Activated naive CD8-positive, alpha-beta T cell treated with anti-CD3 and anti-CD28 coated beads, Interleukin-2, amount 10 ng/mL, durations not matched to agents 7 days and 5 days (primary cell): ENCODE measurements around the gene APBB2. TPM values are rescaled to one million over a fixed set of nuclear protein-coding genes. Genes with fewer than 3 reads are reported as not detected.

Experiments used
- ATAC-seq: fragments of 150-1000 bp; cut with Tn5 transposase; one replicate; pipeline ENCODE4 v1.10.0; 2021; ENCODE audit warnings: low read depth, moderate library complexity
- POLR2A ChIA-PET: fragments of 350-600 bp; sonication (Branson Sonifier 250); formaldehyde crosslinking; loops from one replicate; lab custom pipeline; 2021; ENCODE audit warnings: antibody characterized with exemption; lab: Charles Lee
- DNase-seq: peaks from one replicate; pipeline ENCODE4 v3.0.0; 2021
- H3K27ac Mint-ChIP-seq: one replicate; pipeline ENCODE4 v1.8.0; 2022; ENCODE audit warnings: mild to moderate bottlenecking, mixed read lengths
- H3K27me3 Mint-ChIP-seq: one replicate; pipeline ENCODE4 v1.8.0; 2022; ENCODE audit warnings: mild to moderate bottlenecking, moderate library complexity, mixed read lengths
- H3K36me3 Mint-ChIP-seq: one replicate; pipeline ENCODE4 v1.8.0; 2021; ENCODE audit warnings: mild to moderate bottlenecking, mixed read lengths
- H3K4me1 Mint-ChIP-seq: one replicate; pipeline ENCODE4 v1.8.0; 2021; ENCODE audit warnings: mixed read lengths
- H3K4me3 Mint-ChIP-seq: one replicate; pipeline ENCODE4 v1.8.0; 2022; ENCODE audit warnings: mild to moderate bottlenecking, moderate library complexity, mixed read lengths
- H3K9me3 Mint-ChIP-seq: one replicate; pipeline ENCODE4 v1.8.0; 2021; ENCODE audit warnings: mixed read lengths
- total RNA-seq, 2 experiments: library from RNA; stranded (reverse); gene quantifications; one replicate each; pipeline ENCODE4 v1.2.3, GENCODE V29; 2021

APBB2 gene
- total RNA-seq, 2 experiments from 2014 or later = 0.96 to 2.0 TPM

DNA sequence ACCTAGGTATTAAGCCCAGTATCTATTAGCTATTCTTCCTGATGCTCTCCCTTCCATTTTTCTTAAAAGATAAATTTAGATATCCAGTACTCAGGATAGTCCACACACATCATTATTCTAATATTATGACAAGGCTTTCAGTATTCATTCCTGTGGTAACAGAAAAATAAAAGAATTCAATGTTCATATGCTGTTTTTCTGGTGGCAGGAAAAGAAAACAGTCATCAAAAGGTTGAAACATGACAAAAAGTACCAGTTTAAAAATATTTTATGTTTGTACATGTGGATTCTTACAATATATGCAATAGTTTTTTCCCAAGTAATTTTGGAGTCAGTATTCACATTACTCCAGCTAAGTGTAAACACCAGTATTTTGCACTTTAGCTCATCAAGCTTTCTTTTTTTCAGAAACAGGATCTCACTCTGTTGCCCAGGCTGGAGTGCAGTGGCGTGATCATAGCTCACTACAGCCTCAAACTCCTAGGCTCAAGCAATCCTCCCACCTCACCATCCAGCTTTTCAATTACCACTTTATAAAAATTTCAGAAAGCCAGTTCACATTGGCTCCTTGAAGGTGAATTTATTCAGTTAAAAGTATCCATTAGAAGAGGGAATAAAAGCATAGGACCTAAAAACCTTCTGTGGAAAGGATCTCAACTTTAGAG is 2.3 kb downstream of the APBB2 start:
- DNase-seq (no peak), ATAC-seq (no peak)
- no peak overlapping the region for H3K4me3 Mint-ChIP-seq
- H3K36me3 Mint-ChIP-seq = no peaks in the 10 kb centered on the region
- POLR2A ChIA-PET = no interaction called here
- no peak overlapping the region for H3K27ac Mint-ChIP-seq
- peaks cover 41% of the 10 kb centered on the region for H3K27me3 Mint-ChIP-seq
- H3K9me3 Mint-ChIP-seq = no peaks in the 10 kb centered on the region
- peaks cover 27% of the 10 kb centered on the region for H3K4me1 Mint-ChIP-seq

DNA sequence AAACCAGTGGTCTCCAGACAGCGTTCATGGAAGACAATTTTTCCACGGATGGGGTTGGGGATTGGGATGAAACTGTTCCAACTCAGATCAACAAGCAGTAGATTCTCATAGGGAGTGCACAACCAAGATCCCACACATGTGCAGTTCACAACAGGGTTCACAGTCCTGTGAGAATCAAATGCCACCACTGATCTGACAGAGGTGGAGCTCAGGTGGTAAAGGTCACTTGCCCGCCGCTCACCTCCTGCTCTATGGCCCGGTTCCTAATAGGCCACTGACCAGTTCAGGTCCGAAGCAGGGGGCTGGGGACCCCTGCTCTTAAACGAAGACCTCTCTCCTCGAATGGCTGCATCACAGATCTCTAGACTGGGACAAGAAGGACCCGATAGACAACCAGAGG is 4.4 kb downstream of the APBB2 start:
- POLR2A ChIA-PET = no interaction called here
- ATAC-seq (no peak), DNase-seq (no peak)
- peaks cover 2% of the 10 kb centered on the region for H3K9me3 Mint-ChIP-seq
- H3K27me3 Mint-ChIP-seq = peaks cover 27% of the 10 kb centered on the region
- H3K27ac Mint-ChIP-seq = no peak overlapping the region
- H3K4me3 Mint-ChIP-seq = no peak overlapping the region
- H3K4me1 Mint-ChIP-seq = peaks cover 15% of the 10 kb centered on the region
- no peaks in the 10 kb centered on the region for H3K36me3 Mint-ChIP-seq

GRCh38 chr4:41209187-41209586 is 5.2 kb downstream of the APBB2 start:
- no peaks in the 10 kb centered on the region for H3K36me3 Mint-ChIP-seq
- no peak overlapping the region for H3K27ac Mint-ChIP-seq
- ATAC-seq (no peak), DNase-seq (no peak)
- peaks cover 2% of the 10 kb centered on the region for H3K9me3 Mint-ChIP-seq
- peaks cover 13% of the 10 kb centered on the region for H3K4me1 Mint-ChIP-seq
- POLR2A ChIA-PET = no interaction called here
- peaks cover 22% of the 10 kb centered on the region for H3K27me3 Mint-ChIP-seq
- H3K4me3 Mint-ChIP-seq = no peak overlapping the region

- H3K4me3 Mint-ChIP-seq = no peak overlapping the region
- peak overlapping the region; percentile 1 for H3K27ac Mint-ChIP-seq
- DNase-seq (no peak), ATAC-seq (no peak)
- H3K4me1 Mint-ChIP-seq = peaks cover 3% of the 10 kb centered on the region
- H3K36me3 Mint-ChIP-seq = no peaks in the 10 kb centered on the region
- peaks cover 2% of the 10 kb centered on the region for H3K9me3 Mint-ChIP-seq
- POLR2A ChIA-PET = interaction anchor here (0.7 kb wide), 1 partner anchor 27 kb away, joined by 5 read pairs; no protein-coding TSS in a partner anchor
- peaks cover 11% of the 10 kb centered on the region for H3K27me3 Mint-ChIP-seq
Observed at GRCh38 chr4:41207291-41207831, 7.0 kb downstream of the APBB2 start.

GRCh38 chr4:41205854-41206460 is 8.4 kb downstream of the APBB2 start:
- Mint-ChIP-seq H3K9me3 (peaks cover 2% of the 10 kb centered on the region), H3K27me3 (peaks cover 12% of the 10 kb centered on the region), H3K4me1 (peaks cover 3% of the 10 kb centered on the region), H3K36me3 (no peaks in the 10 kb centered on the region), H3K27ac (no peak overlapping the region), H3K4me3 (no peak overlapping the region)
- no peak for ATAC-seq
- no peak for DNase-seq
- POLR2A ChIA-PET = no interaction called here

- no peak overlapping the region for H3K27ac Mint-ChIP-seq
- H3K27me3 Mint-ChIP-seq = peaks cover 11% of the 10 kb centered on the region
- ATAC-seq = no peak
- peaks cover 2% of the 10 kb centered on the region for H3K9me3 Mint-ChIP-seq
- H3K4me1 Mint-ChIP-seq = peaks cover 3% of the 10 kb centered on the region
- H3K4me3 Mint-ChIP-seq = no peak overlapping the region
- POLR2A ChIA-PET = no interaction called here
- no peaks in the 10 kb centered on the region for H3K36me3 Mint-ChIP-seq
- DNase-seq = no peak
Observed at GRCh38 chr4:41205130-41205529, 9.2 kb downstream of the APBB2 start.

DNA sequence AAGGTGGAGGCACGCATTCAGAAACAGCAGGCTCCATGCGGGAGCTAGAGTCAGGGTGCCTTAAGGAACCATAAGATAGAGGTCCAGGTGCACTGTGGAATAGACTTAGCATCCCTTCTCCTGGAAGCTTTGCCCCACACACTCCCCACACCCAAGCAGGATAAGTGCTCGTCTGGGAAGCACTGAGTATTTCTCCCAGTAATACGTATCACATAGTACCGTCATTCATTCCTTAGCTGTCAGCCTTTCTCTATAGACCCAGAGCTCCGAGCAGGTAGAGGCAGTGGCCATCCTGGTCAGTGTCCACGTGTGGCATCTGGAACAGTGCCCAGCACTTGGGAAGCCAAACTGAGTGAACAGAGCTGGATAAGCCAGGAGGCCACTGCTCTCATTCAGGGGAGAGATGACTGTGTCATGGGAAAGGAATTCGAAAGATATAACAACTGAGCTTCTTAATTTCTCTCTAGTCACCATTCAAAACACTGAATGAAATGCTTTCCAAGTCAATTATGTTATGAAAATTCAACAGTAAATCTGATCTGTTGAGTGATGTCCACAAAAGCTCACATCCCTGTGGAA is 9.9 kb downstream of the APBB2 start:
- no peak for DNase-seq
- Mint-ChIP-seq H3K9me3 (peaks cover 2% of the 10 kb centered on the region), H3K4me3 (no peak overlapping the region), H3K36me3 (no peaks in the 10 kb centered on the region), H3K4me1 (peaks cover 3% of the 10 kb centered on the region), H3K27ac (no peak overlapping the region), H3K27me3 (peaks cover 12% of the 10 kb centered on the region)
- POLR2A ChIA-PET = no interaction called here
- ATAC-seq = no peak

DNA sequence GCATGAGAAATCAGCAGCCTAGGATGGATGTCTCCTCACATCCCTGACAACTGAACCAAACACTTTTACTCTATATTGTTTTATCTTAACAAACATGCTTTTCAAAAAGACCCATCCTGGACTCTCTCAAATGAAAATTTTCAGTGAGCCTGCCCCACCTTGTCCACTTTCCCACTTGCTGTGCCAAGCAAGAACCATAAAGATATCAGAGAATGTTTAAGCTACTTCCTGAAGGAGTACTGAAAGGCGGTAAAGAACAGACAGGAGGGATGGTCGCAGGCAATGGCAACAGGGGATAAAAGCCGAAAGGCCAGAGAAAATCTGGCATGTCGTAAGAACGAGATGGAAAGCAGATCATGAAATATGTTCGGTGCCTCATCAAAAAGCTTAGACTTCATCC is 10.5 kb downstream of the APBB2 start:
- ATAC-seq (no peak), DNase-seq (no peak)
- Mint-ChIP-seq H3K4me3 (no peak overlapping the region), H3K9me3 (peaks cover 2% of the 10 kb centered on the region), H3K36me3 (no peaks in the 10 kb centered on the region), H3K27me3 (peaks cover 14% of the 10 kb centered on the region), H3K27ac (no peak overlapping the region), H3K4me1 (peaks cover 3% of the 10 kb centered on the region)
- POLR2A ChIA-PET = no interaction called here

- Mint-ChIP-seq H3K36me3 (no peaks in the 10 kb centered on the region), H3K27me3 (peaks cover 17% of the 10 kb centered on the region), H3K4me1 (peaks cover 3% of the 10 kb centered on the region), H3K9me3 (peaks cover 2% of the 10 kb centered on the region), H3K4me3 (no peak overlapping the region), H3K27ac (no peak overlapping the region)
- DNase-seq = no peak
- POLR2A ChIA-PET = no interaction called here
- no peak for ATAC-seq
Observed at GRCh38 chr4:41202820-41203568, 11.3 kb downstream of the APBB2 start.

DNA sequence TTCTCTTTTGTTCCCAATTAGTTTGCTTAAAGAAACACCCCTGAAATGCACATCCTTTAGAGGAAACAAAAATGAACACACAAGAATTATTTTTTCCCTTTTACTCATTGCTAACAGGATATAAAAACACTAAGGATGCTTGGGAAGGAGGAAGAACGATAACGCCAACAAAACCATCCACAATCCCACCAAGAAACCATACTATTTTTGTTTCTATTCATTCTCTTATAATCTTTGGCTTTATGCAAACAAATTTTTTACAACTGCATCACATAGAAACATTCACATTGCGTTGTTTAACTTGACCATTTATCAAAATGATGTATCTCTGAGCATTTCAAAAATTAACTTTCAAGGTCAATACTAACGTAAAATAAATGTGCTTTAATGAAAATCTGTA is 12.0 kb downstream of the APBB2 start:
- POLR2A ChIA-PET = no interaction called here
- peaks cover 3% of the 10 kb centered on the region for H3K4me1 Mint-ChIP-seq
- peaks cover 2% of the 10 kb centered on the region for H3K9me3 Mint-ChIP-seq
- H3K4me3 Mint-ChIP-seq = no peak overlapping the region
- ATAC-seq (no peak), DNase-seq (no peak)
- H3K27ac Mint-ChIP-seq = no peak overlapping the region
- peaks cover 17% of the 10 kb centered on the region for H3K27me3 Mint-ChIP-seq
- H3K36me3 Mint-ChIP-seq = no peaks in the 10 kb centered on the region

DNA sequence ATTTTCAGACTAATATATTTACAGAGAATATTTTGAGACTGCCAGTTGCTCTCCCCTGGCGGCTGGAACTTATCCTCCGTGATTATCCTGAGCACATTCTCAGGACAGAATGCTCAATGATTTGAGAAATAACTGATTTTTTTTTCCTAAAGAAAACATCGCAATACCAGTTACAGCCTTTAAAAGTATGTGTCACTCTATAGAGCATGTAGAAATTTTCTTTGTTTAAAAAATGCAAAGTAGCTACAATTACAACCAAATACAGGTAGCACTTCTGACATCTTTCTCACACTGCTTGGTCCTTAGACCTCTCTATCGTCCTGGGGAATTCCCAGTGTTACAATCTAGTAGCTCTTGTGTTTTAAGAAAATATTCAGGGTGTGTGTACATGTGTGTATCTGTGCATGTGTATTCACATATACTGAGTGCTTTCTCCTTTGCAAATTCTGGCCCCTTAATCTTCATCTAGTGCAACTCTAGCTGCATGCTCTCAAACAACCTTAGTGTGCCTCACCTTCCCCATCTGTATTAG is 13.8 kb downstream of the APBB2 start:
- ATAC-seq (no peak), DNase-seq (no peak)
- Mint-ChIP-seq H3K4me3 (no peak overlapping the region), H3K36me3 (no peaks in the 10 kb centered on the region), H3K9me3 (no peaks in the 10 kb centered on the region), H3K27ac (no peak overlapping the region), H3K4me1 (no peaks in the 10 kb centered on the region), H3K27me3 (peaks cover 20% of the 10 kb centered on the region)
- POLR2A ChIA-PET = no interaction called here

- no peak overlapping the region for H3K27ac Mint-ChIP-seq
- no peaks in the 10 kb centered on the region for H3K9me3 Mint-ChIP-seq
- H3K4me3 Mint-ChIP-seq = no peak overlapping the region
- no peak for DNase-seq
- POLR2A ChIA-PET = no interaction called here
- no peaks in the 10 kb centered on the region for H3K4me1 Mint-ChIP-seq
- ATAC-seq = no peak
- peaks cover 20% of the 10 kb centered on the region for H3K27me3 Mint-ChIP-seq
- H3K36me3 Mint-ChIP-seq = no peaks in the 10 kb centered on the region
Observed at GRCh38 chr4:41199788-41200187, 14.6 kb downstream of the APBB2 start.

GRCh38 chr4:41197996-41198395 is 16.3 kb downstream of the APBB2 start:
- no peak overlapping the region for H3K4me3 Mint-ChIP-seq
- H3K27ac Mint-ChIP-seq = no peak overlapping the region
- H3K4me1 Mint-ChIP-seq = no peaks in the 10 kb centered on the region
- DNase-seq (no peak), ATAC-seq (no peak)
- POLR2A ChIA-PET = no interaction called here
- peaks cover 19% of the 10 kb centered on the region for H3K27me3 Mint-ChIP-seq
- H3K36me3 Mint-ChIP-seq = no peaks in the 10 kb centered on the region
- no peaks in the 10 kb centered on the region for H3K9me3 Mint-ChIP-seq
